Psoas muscle (tissue), 8 donors: ENCODE measurements around the gene CCDC3. TPM values are rescaled to one million over a fixed set of nuclear protein-coding genes. Genes with fewer than 3 reads are reported as not detected.

ENCODE experiments used
- ATAC-seq, 4 donors: fragments of 200-7000 bp; cut with Tn5 transposase; one replicate each; pipeline ENCODE4 v1.9.1; 2020; ENCODE audit warnings: moderate library complexity in 3 of 4, mild to moderate bottlenecking in 2 of 4
- DNase-seq, 2 donors: peaks; one replicate each; pipeline ENCODE4 v3.0.0-alpha.2; 2020
- H3K27ac ChIP-seq: fragments of 200-600 bp; one replicate; pipeline ENCODE4 v1.8.0; 2022
- H3K27me3 ChIP-seq, 3 donors: fragments of 200-600 bp in 1 of 3; one replicate each; pipeline versions ENCODE4 v1.6.1 to v1.8.0; 2013 to 2022; ENCODE audit warnings: low read length in 2 of 3, mild to moderate bottlenecking in 2 of 3, moderate library complexity in 1 of 3; ENCODE audit not compliant: insufficient read depth in 3 of 3
- H3K36me3 ChIP-seq, 2 donors: fragments of 200-600 bp in 1 of 2; one replicate each; pipeline versions ENCODE4 v1.6.1 to v1.8.0; 2013 to 2022; ENCODE audit warnings: low read depth in 1 of 2, mild to moderate bottlenecking in 1 of 2, moderate library complexity in 1 of 2; ENCODE audit not compliant: insufficient read depth in 1 of 2
- H3K4me1 ChIP-seq: fragments of 200-600 bp; one replicate; pipeline ENCODE4 v1.8.0; 2022
- H3K4me3 ChIP-seq: fragments of 200-600 bp; one replicate; pipeline ENCODE4 v1.8.0; 2022; ENCODE audit warnings: mild to moderate bottlenecking
- H3K9me3 ChIP-seq: fragments of 200-600 bp; one replicate; pipeline ENCODE4 v1.8.0; 2022
- WGBS, 3 donors: extraction: QIAGEN DNeasy Blood & Tissue Kit; methylation state at CpG; one replicate each; pipeline versions ENCODE4 v1.1.6 to v1.1.7; 2013; 5-methylcytosine and 5-hydroxymethylcytosine counted together
- intact Hi-C, 2 donors: fragments of 100-400 bp; cut with DNase I; formaldehyde crosslinking; loops; one replicate each; pipeline versions ENCODE4 v1.11.0 to v1.14.2; 2022
- polyA plus RNA-seq, 3 donors: library from polyadenylated mRNA; stranded (reverse); fragments of 200-250 nt; gene quantifications; one replicate each; pipeline ENCODE4 v1.2.3, GENCODE V29; 2013
- total RNA-seq, 4 donors: library from RNA; stranded (reverse); fragmentation: NEBNext Ultra II Directional in 2 of 4; extraction: Animal tissue kit (Norgen Biotek cat#: 25700) in 2 of 4; gene quantifications; one replicate each; pipeline versions ENCODE4 v1.2.1 to v1.2.4, GENCODE V29; 2021 to 2023
- TF ChIP-seq, protein P1 (sequence below): fragments of 200-600 bp; IDR thresholded peaks from one replicate; pipeline ENCODE4 v1.8.0; 2022; ENCODE audit warnings: antibody characterized with exemption
- donor health status: healthy with polysubstance abuse.
- donor health status: DM: no; HTN: no; CAD: no; lungs with moderate emphysema.
- donor health status: Bipolar disorder and iron deficiency.
- donor health status: healthy.
- donor health status: DM: yes; HTN: yes; CAD: no.
- donor health status: DM: no; HTN: no; CAD: no.
- donor health status: DM: no; HTN: no; CAD: no.
- donor health status: DM: yes; HTN: yes; CAD: no.

CCDC3 gene
- total and polyA plus RNA-seq, 7 donors, result 1.7 to 54.2 (median 6.2) TPM

DNA sequence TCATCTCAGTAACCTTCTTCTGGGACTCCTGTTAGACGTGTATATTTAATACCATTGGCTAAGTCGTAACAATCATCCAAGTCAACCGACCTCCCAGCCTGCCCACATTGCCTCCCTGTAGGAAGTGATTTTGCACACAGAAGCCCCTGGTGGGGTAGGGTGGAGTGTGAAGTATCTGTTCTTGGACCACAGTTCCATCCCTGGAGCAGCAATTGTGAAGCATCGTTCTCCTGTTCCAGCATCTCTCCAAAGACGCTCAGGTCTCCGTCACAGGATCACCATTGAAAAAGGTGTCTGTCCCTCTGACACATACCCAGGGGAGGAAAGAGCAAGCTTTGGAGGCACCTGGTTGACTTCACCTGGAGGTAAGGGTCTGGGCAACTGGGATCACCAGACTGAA, 72.9 kb downstream of the CCDC3 start:
- H3K27ac ChIP-seq, result no peak overlapping the region
- no peaks in the 10 kb centered on the region for H3K36me3 ChIP-seq
- 81 to 95% (median 92%) methylated on average over 6 of the region's 6 CpGs for WGBS, 3 donors
- DNase-seq, result no peak
- ATAC-seq, result no peak
- no peak overlapping the region for H3K4me3 ChIP-seq
- TF ChIP-seq, protein P1, sequence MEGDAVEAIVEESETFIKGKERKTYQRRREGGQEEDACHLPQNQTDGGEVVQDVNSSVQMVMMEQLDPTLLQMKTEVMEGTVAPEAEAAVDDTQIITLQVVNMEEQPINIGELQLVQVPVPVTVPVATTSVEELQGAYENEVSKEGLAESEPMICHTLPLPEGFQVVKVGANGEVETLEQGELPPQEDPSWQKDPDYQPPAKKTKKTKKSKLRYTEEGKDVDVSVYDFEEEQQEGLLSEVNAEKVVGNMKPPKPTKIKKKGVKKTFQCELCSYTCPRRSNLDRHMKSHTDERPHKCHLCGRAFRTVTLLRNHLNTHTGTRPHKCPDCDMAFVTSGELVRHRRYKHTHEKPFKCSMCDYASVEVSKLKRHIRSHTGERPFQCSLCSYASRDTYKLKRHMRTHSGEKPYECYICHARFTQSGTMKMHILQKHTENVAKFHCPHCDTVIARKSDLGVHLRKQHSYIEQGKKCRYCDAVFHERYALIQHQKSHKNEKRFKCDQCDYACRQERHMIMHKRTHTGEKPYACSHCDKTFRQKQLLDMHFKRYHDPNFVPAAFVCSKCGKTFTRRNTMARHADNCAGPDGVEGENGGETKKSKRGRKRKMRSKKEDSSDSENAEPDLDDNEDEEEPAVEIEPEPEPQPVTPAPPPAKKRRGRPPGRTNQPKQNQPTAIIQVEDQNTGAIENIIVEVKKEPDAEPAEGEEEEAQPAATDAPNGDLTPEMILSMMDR, result no peak
- no peaks in the 10 kb centered on the region for H3K4me1 ChIP-seq
- no peaks in the 10 kb centered on the region for H3K9me3 ChIP-seq
- intact Hi-C loops, result no loop called here
- H3K27me3 ChIP-seq, result no peaks in the 10 kb centered on the region

DNA sequence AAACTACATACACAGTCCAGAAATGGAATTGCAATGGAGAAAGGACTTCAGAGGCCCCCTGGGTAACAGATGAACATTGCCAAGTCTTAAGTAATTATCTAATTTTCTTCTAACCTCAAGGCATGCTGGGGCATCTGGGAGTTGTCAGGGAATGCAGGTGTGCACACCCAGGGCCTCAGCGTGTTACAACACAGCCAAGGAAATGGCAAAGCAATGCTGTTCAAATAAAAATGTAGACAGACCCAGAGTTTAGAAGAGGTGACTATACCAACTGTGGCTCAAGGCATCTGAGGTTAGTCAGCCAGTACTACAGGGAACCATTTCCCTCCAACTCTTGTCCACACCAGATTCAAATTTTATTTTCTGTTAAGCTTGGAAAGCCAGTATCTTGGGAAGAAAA, 73.6 kb downstream of the CCDC3 start:
- TF ChIP-seq, protein P1, result no peak
- Histone ChIP-seq H3K4me1 (no peaks in the 10 kb centered on the region), H3K4me3 (no peak overlapping the region), H3K36me3 (no peaks in the 10 kb centered on the region), H3K27ac (no peak overlapping the region), H3K27me3 (no peaks in the 10 kb centered on the region), H3K9me3 (no peaks in the 10 kb centered on the region)
- intact Hi-C loops, result no loop called here
- 90 to 96% (median 90%) methylated on average over 1 of the region's 1 CpG for WGBS, 3 donors
- DNase-seq, result no peak
- no peak for ATAC-seq

DNA sequence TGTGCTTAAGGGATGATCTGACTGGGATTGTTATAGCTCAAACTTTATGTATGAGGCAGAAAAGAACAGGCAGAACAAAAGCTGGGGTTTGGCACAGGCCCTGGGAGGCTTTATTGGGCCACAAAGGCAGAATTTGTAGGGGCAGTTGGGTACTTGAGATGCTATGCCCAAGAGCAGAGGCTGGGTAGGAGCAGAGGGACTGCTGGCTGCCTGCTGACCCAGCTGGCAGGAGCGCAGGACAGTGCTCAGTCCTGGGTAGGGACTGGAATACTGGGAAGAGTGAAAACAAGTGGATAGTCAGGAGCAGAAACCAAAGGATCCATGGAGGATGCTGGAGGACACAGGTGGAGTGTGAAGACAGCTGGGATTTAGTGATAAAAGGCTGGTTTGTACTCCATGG, 75.7 kb downstream of the CCDC3 start:
- Histone ChIP-seq H3K27ac (no peak overlapping the region), H3K4me1 (no peaks in the 10 kb centered on the region), H3K27me3 (no peaks in the 10 kb centered on the region), H3K9me3 (no peaks in the 10 kb centered on the region), H3K36me3 (no peaks in the 10 kb centered on the region), H3K4me3 (no peak overlapping the region)
- DNase-seq (no peak), ATAC-seq (no peak)
- intact Hi-C loops, result no loop called here
- TF ChIP-seq, protein P1, result no peak
- 100% methylated on average over 1 of the region's 1 CpG for WGBS, 3 donors

DNA sequence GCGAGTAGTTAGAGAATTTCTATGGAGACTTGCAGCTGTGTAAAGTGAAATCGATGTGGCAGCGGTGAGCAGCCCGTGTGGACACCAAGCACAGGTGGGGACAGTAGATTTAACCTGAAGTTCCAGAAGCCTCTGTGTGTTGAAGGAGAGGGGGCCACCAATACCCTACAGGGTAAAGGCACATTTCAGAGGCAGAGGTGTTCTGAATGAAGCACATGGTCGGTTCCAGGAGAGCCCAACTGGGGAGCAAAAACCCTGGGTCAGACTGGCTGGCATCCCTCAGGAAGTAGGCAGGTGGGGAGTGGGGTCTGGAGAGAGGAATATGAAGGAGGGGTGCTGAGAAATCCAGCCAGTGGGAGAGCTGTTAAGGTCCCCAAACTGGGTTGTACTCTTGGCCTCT, 76.6 kb downstream of the CCDC3 start:
- Histone ChIP-seq H3K9me3 (no peaks in the 10 kb centered on the region), H3K27me3 (no peaks in the 10 kb centered on the region), H3K36me3 (no peaks in the 10 kb centered on the region), H3K27ac (no peak overlapping the region), H3K4me1 (no peaks in the 10 kb centered on the region), H3K4me3 (no peak overlapping the region)
- intact Hi-C loops, result no loop called here
- DNase-seq (no peak), ATAC-seq (no peak)
- 91 to 93% (median 92%) methylated on average over 5 of the region's 5 CpGs for WGBS, 3 donors
- TF ChIP-seq, protein P1, result no peak

- Histone ChIP-seq H3K36me3 (no peaks in the 10 kb centered on the region), H3K4me1 (no peaks in the 10 kb centered on the region), H3K27me3 (no peaks in the 10 kb centered on the region), H3K27ac (no peak overlapping the region), H3K9me3 (no peaks in the 10 kb centered on the region), H3K4me3 (no peak overlapping the region)
- WGBS, 3 donors, result 82 to 87% (median 83%) methylated on average over 13 of the region's 13 CpGs
- DNase-seq, result no peak
- TF ChIP-seq, protein P1, result no peak
- intact Hi-C loops, result no loop called here
- no peak for ATAC-seq
Observed at GRCh38 chr10:12922117-12922900, 79.2 kb downstream of the CCDC3 start.
